Measurements from ENCODE around the gene ITGA6.
A peak's percentile ranks its signal among the peaks of the same experiment; 100 is the strongest.

ITGA6 gene

GRCh38 chr2:172440795-172441194 is 13.4 kb downstream of the ITGA6 start:
- no peak for DNase-seq (ENCODE audit: low read depth)

GRCh38 chr2:172442072-172442895 is 14.9 kb downstream of the ITGA6 start:
- no peak for DNase-seq (ENCODE audit: low read depth)

- DNase-seq (ENCODE audit: low read depth), result no peak
Observed at GRCh38 chr2:172445851-172446250, 18.5 kb downstream of the ITGA6 start.

GRCh38 chr2:172446474-172447063 is 19.2 kb downstream of the ITGA6 start:
- DNase-seq (ENCODE audit: low read depth), result no peak

- no peak for DNase-seq (ENCODE audit: low read depth)
Observed at GRCh38 chr2:172447811-172448493, 20.6 kb downstream of the ITGA6 start.

GRCh38 chr2:172448544-172449267 is 21.3 kb downstream of the ITGA6 start:
- no peak for DNase-seq (ENCODE audit: low read depth)

GRCh38 chr2:172449911-172450550 is 22.6 kb downstream of the ITGA6 start:
- no peak for DNase-seq (ENCODE audit: low read depth)

- no peak for DNase-seq (ENCODE audit: low read depth)
Observed at GRCh38 chr2:172451923-172452322, 24.5 kb downstream of the ITGA6 start.

GRCh38 chr2:172452845-172453244 is 25.5 kb downstream of the ITGA6 start:
- no peak for DNase-seq (ENCODE audit: low read depth)

GRCh38 chr2:172454404-172455120 is 27.2 kb downstream of the ITGA6 start:
- DNase-seq (ENCODE audit: low read depth), result no peak

- DNase-seq (ENCODE audit: low read depth), result no peak
Observed at GRCh38 chr2:172455121-172455515, 27.7 kb downstream of the ITGA6 start.

- DNase-seq (ENCODE audit: low read depth), result no peak
Observed at GRCh38 chr2:172456002-172456401, 28.6 kb downstream of the ITGA6 start.

GRCh38 chr2:172457536-172457935 is 30.1 kb downstream of the ITGA6 start:
- no peak for DNase-seq (ENCODE audit: low read depth)

GRCh38 chr2:172458561-172459124 is 31.3 kb downstream of the ITGA6 start:
- no peak for DNase-seq (ENCODE audit: low read depth)

- no peak for DNase-seq (ENCODE audit: low read depth)
Observed at GRCh38 chr2:172460780-172461201, 33.4 kb downstream of the ITGA6 start.

GRCh38 chr2:172461591-172462372 is 34.4 kb downstream of the ITGA6 start:
- peak; percentile 67 for DNase-seq (ENCODE audit: low read depth)

GRCh38 chr2:172462373-172462848 is 35.0 kb downstream of the ITGA6 start:
- no peak for DNase-seq (ENCODE audit: low read depth)

GRCh38 chr2:172462849-172463381 is 35.5 kb downstream of the ITGA6 start:
- DNase-seq (ENCODE audit: low read depth), result no peak

GRCh38 chr2:172464400-172465129 is 37.2 kb downstream of the ITGA6 start:
- DNase-seq (ENCODE audit: low read depth), result no peak
